Measurements from ENCODE around the gene XPC. TPM values are rescaled to one million over a fixed set of nuclear protein-coding genes. Genes with fewer than 3 reads are reported as not detected.

XPC gene
- total RNA-seq, 2 donors from 2014 or later = 31.9 to 39.7 TPM

DNA sequence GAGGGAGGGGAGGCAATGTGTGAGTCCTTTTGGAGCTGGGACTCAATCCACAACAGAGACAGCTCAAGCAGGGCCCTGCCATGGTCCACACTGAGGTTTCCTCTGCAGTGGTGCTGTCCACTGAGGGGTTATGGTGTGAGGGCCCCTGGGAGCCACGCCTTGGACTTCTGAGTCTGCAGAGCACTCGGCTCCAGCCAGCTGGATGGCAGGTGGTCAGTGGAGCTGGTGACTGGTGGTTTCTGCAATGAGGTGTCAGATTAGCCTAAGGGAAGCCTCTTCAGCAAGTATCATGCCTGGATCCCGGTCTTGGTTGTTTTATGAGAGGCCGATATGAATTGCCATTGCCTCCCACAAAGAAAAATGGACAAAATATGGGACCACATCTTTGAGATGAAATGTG is 21.9 kb upstream of the XPC start:
- Mint-ChIP-seq H3K4me3 (no peak overlapping the region), H3K27ac (peak overlapping the region; percentile 5), H3K27me3 (no peaks in the 10 kb centered on the region), H3K9me3 (no peaks in the 10 kb centered on the region), H3K4me1 (peaks cover 5% of the 10 kb centered on the region), H3K36me3 (ENCODE audit: low read depth) (peaks cover 44% of the 10 kb centered on the region)
- no peak for ATAC-seq (replicated peaks)

DNA sequence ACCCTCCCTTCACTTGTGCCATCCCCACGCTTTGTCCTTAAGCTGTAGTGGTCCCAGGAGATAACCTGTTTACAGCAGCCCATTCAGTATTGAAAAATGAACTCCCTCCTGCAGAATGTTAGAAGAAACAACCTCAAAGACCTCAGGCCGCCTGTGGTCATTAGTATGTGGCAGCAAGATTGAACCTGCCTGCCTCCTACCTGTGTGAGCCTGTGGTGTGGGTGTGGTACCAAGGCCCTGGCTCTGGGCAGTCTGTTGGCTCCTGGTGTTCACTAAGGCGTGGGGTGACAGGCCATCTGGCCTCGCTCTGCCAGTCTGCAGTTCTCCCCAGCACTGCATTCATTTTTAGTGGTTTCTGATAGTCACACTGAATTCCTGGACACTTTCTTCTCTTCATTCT is 21.2 kb upstream of the XPC start:
- ATAC-seq (replicated peaks) = no peak
- peaks cover 5% of the 10 kb centered on the region for H3K4me1 Mint-ChIP-seq
- H3K27ac Mint-ChIP-seq = peak overlapping the region; percentile 5
- H3K27me3 Mint-ChIP-seq = no peaks in the 10 kb centered on the region
- H3K9me3 Mint-ChIP-seq = no peaks in the 10 kb centered on the region
- H3K36me3 Mint-ChIP-seq (ENCODE audit: low read depth) = peaks cover 50% of the 10 kb centered on the region
- H3K4me3 Mint-ChIP-seq = no peak overlapping the region

DNA sequence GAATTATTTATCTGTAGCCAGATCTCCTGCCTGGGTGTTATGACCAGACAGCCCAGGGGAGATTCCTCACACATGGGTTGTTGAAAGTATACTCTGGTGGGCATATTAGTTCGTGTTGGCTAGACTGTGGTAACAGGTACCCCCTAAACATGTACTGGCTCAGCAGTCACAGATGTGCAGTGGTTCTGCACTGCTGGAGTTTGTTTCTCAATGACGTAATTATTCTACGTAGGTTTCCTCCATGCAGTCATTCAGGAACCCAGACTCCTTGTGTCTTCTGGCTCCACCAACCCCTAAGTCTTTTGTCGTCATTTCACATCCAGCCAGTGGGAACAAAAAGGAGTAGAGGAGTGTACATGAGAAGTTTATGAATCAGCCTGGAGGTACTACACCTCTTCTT is 16.5 kb upstream of the XPC start:
- peaks cover 81% of the 10 kb centered on the region for H3K36me3 Mint-ChIP-seq (ENCODE audit: low read depth)
- peaks cover 31% of the 10 kb centered on the region for H3K4me1 Mint-ChIP-seq
- no peak for ATAC-seq (replicated peaks)
- H3K27ac Mint-ChIP-seq = no peak overlapping the region
- H3K9me3 Mint-ChIP-seq = no peaks in the 10 kb centered on the region
- no peak overlapping the region for H3K4me3 Mint-ChIP-seq
- H3K27me3 Mint-ChIP-seq = no peaks in the 10 kb centered on the region

DNA sequence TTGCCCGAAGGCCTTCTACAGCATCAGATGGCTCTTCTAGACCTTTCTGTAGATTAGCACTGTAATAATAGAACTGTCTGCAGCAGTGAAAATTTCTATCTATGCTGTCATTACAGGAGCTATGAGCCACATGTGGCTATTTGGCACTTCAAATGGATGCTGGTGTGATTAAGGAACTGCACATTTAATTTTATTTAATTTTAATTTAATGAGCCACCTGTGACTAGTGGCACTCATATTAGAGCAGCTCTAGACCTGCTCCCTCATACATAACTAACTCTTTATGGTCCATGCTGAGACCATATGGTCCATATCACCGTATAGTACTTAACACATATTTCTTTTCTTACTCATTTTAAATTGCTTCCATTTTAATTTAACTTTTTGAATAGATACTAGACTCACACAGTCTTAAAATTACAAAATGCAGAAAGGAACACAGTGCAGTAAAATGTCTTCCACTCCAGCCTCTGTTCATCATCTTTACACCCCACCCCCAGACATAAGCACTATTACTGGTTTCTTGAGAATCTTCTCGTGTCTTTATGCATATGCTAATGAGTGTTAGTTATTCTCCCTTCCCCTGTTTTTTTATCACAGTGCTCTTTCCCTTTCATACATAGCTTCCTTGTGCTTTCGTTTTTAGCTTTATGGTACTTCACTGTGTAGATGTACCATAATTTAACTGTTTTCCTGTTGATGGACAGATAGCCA is 9.8 kb upstream of the XPC start:
- Mint-ChIP-seq H3K36me3 (ENCODE audit: low read depth) (peaks cover 85% of the 10 kb centered on the region), H3K4me1 (peaks cover 50% of the 10 kb centered on the region), H3K27ac (no peak overlapping the region), H3K27me3 (no peaks in the 10 kb centered on the region), H3K9me3 (no peaks in the 10 kb centered on the region), H3K4me3 (no peak overlapping the region)
- peak; percentile 43 for ATAC-seq (replicated peaks)

DNA sequence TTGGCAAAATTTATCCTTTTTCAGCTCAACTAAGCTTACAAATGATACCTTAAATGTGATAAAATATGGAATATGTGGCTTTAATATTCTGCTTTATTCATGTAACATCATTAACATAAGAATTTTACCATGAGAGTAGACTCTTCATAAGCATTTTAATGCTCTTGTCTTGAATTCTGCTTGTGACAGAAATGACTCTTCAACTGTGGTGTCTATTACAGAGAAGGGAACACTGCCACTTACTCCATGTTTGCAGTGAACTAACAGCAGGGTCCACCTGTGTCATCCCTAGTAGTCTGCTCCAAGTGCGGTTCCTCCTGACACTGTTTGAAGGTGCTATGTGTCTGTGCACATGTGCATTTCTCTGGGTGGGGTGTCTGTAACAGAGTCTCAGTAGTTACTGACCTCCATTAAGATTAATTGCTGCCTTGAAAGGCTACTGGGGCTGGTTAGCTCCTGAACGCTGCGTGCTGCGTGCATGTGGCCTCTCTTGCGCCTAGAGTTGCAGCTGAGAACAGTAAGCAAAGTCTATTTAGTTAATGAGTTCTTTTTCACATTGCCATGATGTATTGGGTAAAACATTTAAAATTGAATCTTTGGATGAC is 8.6 kb upstream of the XPC start:
- Mint-ChIP-seq H3K9me3 (no peaks in the 10 kb centered on the region), H3K36me3 (ENCODE audit: low read depth) (peaks cover 95% of the 10 kb centered on the region), H3K27ac (no peak overlapping the region), H3K4me1 (peaks cover 45% of the 10 kb centered on the region), H3K27me3 (no peaks in the 10 kb centered on the region), H3K4me3 (no peak overlapping the region)
- no peak for ATAC-seq (replicated peaks)

DNA sequence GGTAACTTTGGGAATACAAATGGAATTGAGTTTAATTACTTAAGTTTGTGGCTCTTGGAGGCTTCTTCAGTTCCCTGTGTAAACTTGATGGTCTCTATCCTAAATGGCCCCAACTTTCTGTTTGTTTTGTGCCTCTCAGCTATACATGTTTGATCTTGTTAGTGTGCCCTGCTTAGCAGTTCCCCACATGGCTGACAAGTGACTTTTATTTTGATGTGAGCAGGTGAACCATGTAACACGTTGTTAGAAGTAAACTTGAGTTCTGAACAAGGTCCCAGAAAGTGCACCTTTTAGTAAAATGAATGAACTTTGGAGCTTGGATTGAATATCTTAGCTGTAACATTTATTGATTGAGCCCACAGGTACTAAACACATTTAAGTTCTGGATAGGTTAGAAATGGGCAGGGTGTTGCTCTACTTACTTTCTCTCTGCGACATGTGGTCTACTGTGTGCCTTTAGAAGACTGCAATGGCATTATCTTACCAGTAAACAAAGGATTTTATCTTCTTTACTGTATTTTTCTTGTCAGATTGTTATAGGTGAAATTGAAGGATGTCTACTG is 4.7 kb upstream of the XPC start:
- Mint-ChIP-seq H3K4me1 (peaks cover 22% of the 10 kb centered on the region), H3K27ac (no peak overlapping the region), H3K9me3 (no peaks in the 10 kb centered on the region), H3K27me3 (no peaks in the 10 kb centered on the region), H3K4me3 (no peak overlapping the region), H3K36me3 (ENCODE audit: low read depth) (peaks cover 80% of the 10 kb centered on the region)
- ATAC-seq (replicated peaks) = no peak

DNA sequence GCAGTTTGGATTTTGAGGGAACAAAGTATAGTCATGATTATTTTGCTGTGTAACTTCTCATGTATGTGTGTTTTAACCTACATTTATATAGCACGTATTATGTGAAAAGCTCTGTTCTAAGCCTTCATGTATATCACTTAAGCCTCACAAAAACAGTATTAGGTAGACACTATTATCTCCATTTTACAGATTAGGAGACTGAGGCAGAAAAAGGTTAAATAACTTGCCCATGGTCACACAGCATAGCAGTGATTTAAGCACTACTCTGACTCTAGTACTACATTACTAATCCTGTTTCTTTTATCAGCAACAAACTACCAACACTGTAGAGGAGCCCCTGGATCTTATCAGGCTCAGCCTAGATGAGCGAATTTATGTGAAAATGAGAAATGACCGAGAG is 2.9 kb upstream of the XPC start:
- ATAC-seq (replicated peaks) = no peak
- no peaks in the 10 kb centered on the region for H3K9me3 Mint-ChIP-seq
- no peak overlapping the region for H3K27ac Mint-ChIP-seq
- no peaks in the 10 kb centered on the region for H3K27me3 Mint-ChIP-seq
- peaks cover 28% of the 10 kb centered on the region for H3K4me1 Mint-ChIP-seq
- peaks cover 66% of the 10 kb centered on the region for H3K36me3 Mint-ChIP-seq (ENCODE audit: low read depth)
- no peak overlapping the region for H3K4me3 Mint-ChIP-seq

DNA sequence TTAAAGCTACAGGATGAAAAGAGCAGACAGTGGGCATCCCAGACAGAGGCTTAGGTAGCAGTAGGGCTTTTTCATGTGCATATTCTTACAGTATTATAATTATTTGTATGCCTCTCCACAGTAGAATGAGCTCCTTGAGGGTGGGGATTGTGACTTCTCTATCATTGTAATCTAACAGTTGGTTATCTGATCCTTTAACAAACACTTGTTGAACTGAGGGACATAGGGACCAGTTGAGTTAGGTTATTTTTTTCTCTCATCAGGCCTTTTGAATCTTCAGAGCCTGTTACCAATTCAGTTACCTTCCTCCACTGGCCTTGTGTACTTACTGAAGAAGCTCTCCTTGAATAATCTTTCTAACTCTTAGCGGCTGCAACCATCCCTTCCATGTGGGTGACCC is 1.4 kb upstream of the XPC start:
- peaks cover 39% of the 10 kb centered on the region for H3K4me1 Mint-ChIP-seq
- H3K27ac Mint-ChIP-seq = peak overlapping the region; percentile 91
- no peaks in the 10 kb centered on the region for H3K9me3 Mint-ChIP-seq
- no peak for ATAC-seq (replicated peaks)
- peak overlapping the region; percentile 94 for H3K4me3 Mint-ChIP-seq
- H3K36me3 Mint-ChIP-seq (ENCODE audit: low read depth) = peaks cover 52% of the 10 kb centered on the region
- no peaks in the 10 kb centered on the region for H3K27me3 Mint-ChIP-seq

DNA sequence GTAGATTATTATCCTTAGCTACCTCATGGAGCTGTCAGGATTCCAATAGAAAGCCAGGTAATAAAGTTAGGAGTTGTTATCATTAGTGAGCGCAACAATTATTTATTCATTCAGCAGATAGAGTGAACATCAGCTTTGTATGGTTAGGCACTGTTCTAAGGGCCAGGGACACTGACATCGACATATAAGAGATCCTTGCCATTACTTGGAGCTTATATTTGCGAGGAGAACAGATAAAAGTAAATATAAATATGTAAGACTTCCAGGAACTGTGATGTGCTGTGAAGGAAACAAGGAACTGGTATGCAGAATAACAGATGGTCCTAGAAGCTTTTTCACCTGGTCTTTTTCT is 689 bp upstream of the XPC start:
- no peaks in the 10 kb centered on the region for H3K9me3 Mint-ChIP-seq
- no peaks in the 10 kb centered on the region for H3K27me3 Mint-ChIP-seq
- no peak for ATAC-seq (replicated peaks)
- H3K4me3 Mint-ChIP-seq = peak overlapping the region; percentile 94
- peaks cover 40% of the 10 kb centered on the region for H3K4me1 Mint-ChIP-seq
- peak overlapping the region; percentile 91 for H3K27ac Mint-ChIP-seq
- peaks cover 46% of the 10 kb centered on the region for H3K36me3 Mint-ChIP-seq (ENCODE audit: low read depth)

DNA sequence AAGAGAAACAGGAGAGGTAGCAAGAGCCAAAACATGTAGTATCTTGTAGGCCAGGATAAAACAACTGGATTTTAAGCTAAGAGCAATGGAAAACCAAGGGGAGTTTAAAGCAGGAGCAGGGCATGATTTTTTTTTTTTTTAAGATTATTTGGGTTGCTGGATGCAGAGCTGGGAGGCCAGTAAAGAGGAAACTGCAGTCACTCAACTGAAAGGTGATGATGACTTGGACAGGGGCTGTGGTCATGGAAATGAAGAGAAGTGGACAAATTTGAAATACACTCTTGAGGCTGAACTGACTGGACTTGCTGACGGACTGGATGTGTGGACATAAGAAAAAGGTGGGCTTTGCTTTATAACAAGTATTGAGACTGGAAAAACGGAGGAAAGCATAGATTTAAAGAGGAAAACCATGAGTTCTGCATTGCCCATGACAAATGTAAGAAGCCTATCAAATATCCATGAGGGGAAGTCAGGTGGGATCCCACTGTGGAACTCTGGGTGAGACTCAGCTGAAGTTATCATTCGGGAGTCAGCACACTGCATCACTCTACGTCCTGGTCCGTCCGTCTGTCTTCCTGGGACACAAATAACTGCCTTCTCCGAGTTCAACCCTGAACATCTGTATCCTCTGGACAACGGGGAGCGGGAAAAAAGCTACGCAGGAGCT is 688 bp downstream of the XPC start:
- no peaks in the 10 kb centered on the region for H3K9me3 Mint-ChIP-seq
- peak overlapping the region; percentile 94 for H3K4me3 Mint-ChIP-seq
- H3K4me1 Mint-ChIP-seq = peaks cover 40% of the 10 kb centered on the region
- H3K36me3 Mint-ChIP-seq (ENCODE audit: low read depth) = peaks cover 41% of the 10 kb centered on the region
- ATAC-seq (replicated peaks) = peak; percentile 5
- H3K27ac Mint-ChIP-seq = peak overlapping the region; percentile 91
- no peaks in the 10 kb centered on the region for H3K27me3 Mint-ChIP-seq

DNA sequence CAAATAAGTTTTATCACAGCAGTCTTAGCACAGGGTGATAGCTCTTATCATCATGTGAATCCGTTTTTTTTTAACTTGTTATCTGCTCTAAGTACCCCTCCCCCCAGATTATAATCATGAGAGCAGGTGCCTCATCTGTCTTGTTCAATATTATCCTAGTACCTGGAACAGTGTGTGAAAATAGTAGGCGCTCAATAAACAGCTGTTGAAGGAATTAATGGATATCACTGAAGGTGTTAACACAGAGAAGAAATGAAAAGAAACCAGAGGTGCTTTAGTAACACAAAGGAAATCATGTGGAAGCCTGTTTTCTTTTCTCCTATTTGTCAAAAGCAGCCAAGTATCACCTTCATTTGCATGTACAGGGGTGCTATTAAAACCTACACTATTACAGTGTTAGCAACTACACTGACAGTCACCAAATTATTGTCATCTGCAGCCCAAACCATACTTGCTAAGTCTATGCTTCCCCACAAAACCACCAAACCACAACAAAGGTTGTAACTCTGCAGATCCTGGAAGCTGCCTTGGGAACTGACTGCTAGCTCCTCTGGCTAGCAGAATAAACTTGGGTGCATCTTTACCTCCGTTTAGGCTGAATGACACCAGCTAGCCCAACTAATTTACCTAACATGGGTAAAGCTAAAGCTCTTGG is 2.9 kb downstream of the XPC start:
- peak; percentile 55 for ATAC-seq (replicated peaks)
- Mint-ChIP-seq H3K27ac (peak overlapping the region; percentile 83), H3K4me1 (peaks cover 44% of the 10 kb centered on the region), H3K36me3 (ENCODE audit: low read depth) (peaks cover 43% of the 10 kb centered on the region), H3K27me3 (no peaks in the 10 kb centered on the region), H3K9me3 (no peaks in the 10 kb centered on the region), H3K4me3 (peak overlapping the region; percentile 94)

DNA sequence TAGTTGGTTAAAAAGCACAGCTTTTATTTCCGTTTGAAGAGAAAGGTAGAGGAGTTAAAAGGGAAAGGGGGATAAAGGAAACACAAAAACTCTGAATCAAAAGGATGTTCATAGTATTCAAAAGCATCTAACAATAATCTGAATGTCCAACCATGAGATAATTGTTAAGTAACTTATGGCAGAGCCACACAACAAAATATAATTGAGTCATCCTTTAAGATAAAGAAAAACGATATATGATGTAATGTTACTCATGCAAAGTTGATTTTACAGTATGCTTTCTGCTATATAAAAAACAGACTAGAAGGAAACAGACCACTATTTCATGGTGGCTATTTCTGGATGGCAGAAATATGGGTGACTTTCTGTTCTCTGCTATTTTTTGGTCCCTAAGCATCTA is 3.9 kb downstream of the XPC start:
- no peak for ATAC-seq (replicated peaks)
- H3K4me3 Mint-ChIP-seq = peak overlapping the region; percentile 94
- peaks cover 41% of the 10 kb centered on the region for H3K4me1 Mint-ChIP-seq
- H3K27me3 Mint-ChIP-seq = no peaks in the 10 kb centered on the region
- H3K9me3 Mint-ChIP-seq = no peaks in the 10 kb centered on the region
- H3K27ac Mint-ChIP-seq = peak overlapping the region; percentile 83
- peaks cover 53% of the 10 kb centered on the region for H3K36me3 Mint-ChIP-seq (ENCODE audit: low read depth)

DNA sequence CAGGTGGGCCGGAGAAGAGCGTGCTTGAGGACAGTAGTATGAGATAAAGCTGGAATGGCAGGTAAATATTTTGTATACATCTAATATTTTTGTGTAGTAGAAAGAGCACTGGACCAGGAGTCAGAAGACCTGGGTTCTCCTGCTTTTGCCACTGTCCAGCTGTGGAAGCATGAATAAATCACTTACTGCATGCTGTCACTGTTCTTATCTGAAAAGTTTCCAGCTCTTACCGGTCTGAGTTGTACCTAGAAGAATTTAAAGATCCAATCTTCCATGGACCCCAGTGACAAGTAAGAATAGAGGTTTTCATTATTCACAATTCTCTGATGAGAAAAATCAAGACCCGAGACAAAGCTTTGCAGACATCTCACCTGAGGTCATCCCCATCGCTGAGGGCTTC is 5.9 kb downstream of the XPC start:
- Mint-ChIP-seq H3K4me3 (no peak overlapping the region), H3K4me1 (peaks cover 35% of the 10 kb centered on the region), H3K27ac (peak overlapping the region; percentile 36), H3K9me3 (no peaks in the 10 kb centered on the region), H3K27me3 (no peaks in the 10 kb centered on the region), H3K36me3 (ENCODE audit: low read depth) (peaks cover 61% of the 10 kb centered on the region)
- no peak for ATAC-seq (replicated peaks)

DNA sequence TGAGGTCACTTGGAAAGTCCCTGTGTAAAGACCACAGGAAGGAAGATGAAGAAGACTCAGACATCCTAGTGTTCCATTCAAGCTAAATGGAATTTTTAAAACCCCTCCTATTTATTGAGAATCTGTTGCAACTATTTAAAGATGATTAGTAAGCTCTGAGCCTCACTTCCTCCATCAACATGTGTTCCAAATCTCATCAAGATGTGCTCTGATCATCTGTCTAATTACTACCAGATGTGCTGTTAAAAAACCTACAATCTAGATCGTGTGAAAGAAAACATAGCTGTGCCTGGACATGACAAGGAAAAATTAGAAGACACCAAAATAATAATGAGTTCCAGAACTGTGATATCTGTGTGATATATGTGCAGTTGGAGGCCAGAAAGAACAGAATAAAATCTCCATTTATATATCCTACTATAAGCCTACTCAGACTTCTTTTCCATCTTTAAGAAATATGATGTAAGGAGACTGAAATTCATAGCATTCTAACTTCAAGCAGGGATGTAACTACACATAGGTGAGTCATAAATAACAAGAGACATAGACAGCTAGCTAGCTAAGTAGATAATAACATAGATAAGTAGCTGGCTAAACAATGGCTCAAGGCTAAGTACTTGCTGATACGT is 7.8 kb downstream of the XPC start:
- Mint-ChIP-seq H3K4me1 (peaks cover 33% of the 10 kb centered on the region), H3K4me3 (no peak overlapping the region), H3K27ac (peak overlapping the region; percentile 63), H3K36me3 (ENCODE audit: low read depth) (peaks cover 79% of the 10 kb centered on the region), H3K27me3 (no peaks in the 10 kb centered on the region), H3K9me3 (no peaks in the 10 kb centered on the region)
- no peak for ATAC-seq (replicated peaks)

All from activated T-helper 17 cell treated with anti-CD3 and anti-CD28 coated beads, Interleukin-2, amount 50 U/mL, for 72 hours (primary cell).